Left forelimb (tissue), 1 donor: ENCODE results near the gene IRX3.
A peak's percentile ranks its signal among the peaks of the same experiment; 100 is the strongest.

Experiments used
- DNase-seq: peaks from one replicate; pipeline ENCODE4 v3.0.0-alpha.2; 2018; ENCODE audit warnings: low spot score

IRX3 gene

GRCh38 chr16:54286366-54287130 is at the start of gene IRX3:
TSS of gene IRX3 (minus strand) at chr16:54286787. CDS start at chr16:54286050, 737 bp downstream.
- peak; percentile 88 for DNase-seq

GRCh38 chr16:54335230-54335629 is 48.6 kb upstream of the IRX3 start:
- DNase-seq, result no peak

- DNase-seq, result no peak
Observed at GRCh38 chr16:54334208-54334607, 47.6 kb upstream of the IRX3 start.

- DNase-seq, result no peak
Observed at GRCh38 chr16:54331241-54332002, 44.8 kb upstream of the IRX3 start.

- DNase-seq, result no peak
Observed at GRCh38 chr16:54327609-54328008, 41.0 kb upstream of the IRX3 start.

GRCh38 chr16:54326266-54326662 is 39.7 kb upstream of the IRX3 start:
- DNase-seq, result no peak

GRCh38 chr16:54325616-54326265 is 39.2 kb upstream of the IRX3 start:
- DNase-seq, result no peak

GRCh38 chr16:54324716-54325115 is 38.1 kb upstream of the IRX3 start:
- DNase-seq, result no peak

- DNase-seq, result peak; percentile 38
Observed at GRCh38 chr16:54320697-54321340, 34.2 kb upstream of the IRX3 start.

- DNase-seq, result no peak
Observed at GRCh38 chr16:54318941-54319340, 32.4 kb upstream of the IRX3 start.

GRCh38 chr16:54317101-54317611 is 30.6 kb upstream of the IRX3 start:
- DNase-seq, result peak; percentile 47

GRCh38 chr16:54316095-54316889 is 29.7 kb upstream of the IRX3 start:
- DNase-seq, result no peak

- DNase-seq, result no peak
Observed at GRCh38 chr16:54313789-54314188, 27.2 kb upstream of the IRX3 start.

GRCh38 chr16:54312502-54312991 is 26.0 kb upstream of the IRX3 start:
- no peak for DNase-seq

- no peak for DNase-seq
Observed at GRCh38 chr16:54309341-54309740, 22.8 kb upstream of the IRX3 start.

- no peak for DNase-seq
Observed at GRCh38 chr16:54305080-54305479, 18.5 kb upstream of the IRX3 start.

- DNase-seq, result no peak
Observed at GRCh38 chr16:54303613-54304012, 17.0 kb upstream of the IRX3 start.

- no peak for DNase-seq
Observed at GRCh38 chr16:54297154-54297553, 10.6 kb upstream of the IRX3 start.

GRCh38 chr16:54296543-54296942 is 10.0 kb upstream of the IRX3 start:
- no peak for DNase-seq

GRCh38 chr16:54291656-54292487 is 5.3 kb upstream of the IRX3 start:
- DNase-seq, result no peak
